Heart left ventricle (tissue), 13 donors: Measurements from ENCODE around the gene LMF1.

Experiments used
- CTCF ChIP-seq, 12 donors: fragments of 200-600 bp; sonication (generic) in 4 of 12; IDR thresholded peaks; one replicate each; pipeline versions ENCODE4 v1.5.0 to v1.8.0; 2018 to 2022; ENCODE audit warnings: antibody characterized with exemption in 12 of 12, mild to moderate bottlenecking in 5 of 12
- POLR2A ChIP-seq, 2 donors: fragments of 450-650 bp; IDR thresholded peaks; one replicate each; pipeline ENCODE4 v1.6.1; 2017; ENCODE audit warnings: antibody characterized with exemption in 2 of 2, mild to moderate bottlenecking in 2 of 2, moderate library complexity in 2 of 2
- donor health status: ischemic (EF 13 %, LVEDD 7.1; RV severe dilation, severe dysfunction).
- donor health status: DM: no; HTN: yes; CAD: no.
- donor health status: DM: no; HTN: no; CAD: no.
- donor health status: ischemic (EF 25% LVEDD 6.9; RV normal size, moderate dysfunction).
- donor health status: ischemic (EF 25% LVEDD 5.7; RV mildly dilated, moderate dysfunction).
- donor health status: ischemic (EF 35%, LVEDD 5.7; RV mildly dilated, moderate dysfunction).
- donor health status: nonischemic (EF 11% LVEDD 7.7; RV severe dilation, severe dysfunction).
- donor health status: DM: yes; HTN: yes; CAD: no.
- donor health status: PGD.
- donor health status: ischemic (EF 29% LVEDD 5.4; RV normal size, mild dysfunction).
- donor health status: nonischemic (EF 23%, LVEDD 6.1; RV moderate dilation, normal function).

DNA sequence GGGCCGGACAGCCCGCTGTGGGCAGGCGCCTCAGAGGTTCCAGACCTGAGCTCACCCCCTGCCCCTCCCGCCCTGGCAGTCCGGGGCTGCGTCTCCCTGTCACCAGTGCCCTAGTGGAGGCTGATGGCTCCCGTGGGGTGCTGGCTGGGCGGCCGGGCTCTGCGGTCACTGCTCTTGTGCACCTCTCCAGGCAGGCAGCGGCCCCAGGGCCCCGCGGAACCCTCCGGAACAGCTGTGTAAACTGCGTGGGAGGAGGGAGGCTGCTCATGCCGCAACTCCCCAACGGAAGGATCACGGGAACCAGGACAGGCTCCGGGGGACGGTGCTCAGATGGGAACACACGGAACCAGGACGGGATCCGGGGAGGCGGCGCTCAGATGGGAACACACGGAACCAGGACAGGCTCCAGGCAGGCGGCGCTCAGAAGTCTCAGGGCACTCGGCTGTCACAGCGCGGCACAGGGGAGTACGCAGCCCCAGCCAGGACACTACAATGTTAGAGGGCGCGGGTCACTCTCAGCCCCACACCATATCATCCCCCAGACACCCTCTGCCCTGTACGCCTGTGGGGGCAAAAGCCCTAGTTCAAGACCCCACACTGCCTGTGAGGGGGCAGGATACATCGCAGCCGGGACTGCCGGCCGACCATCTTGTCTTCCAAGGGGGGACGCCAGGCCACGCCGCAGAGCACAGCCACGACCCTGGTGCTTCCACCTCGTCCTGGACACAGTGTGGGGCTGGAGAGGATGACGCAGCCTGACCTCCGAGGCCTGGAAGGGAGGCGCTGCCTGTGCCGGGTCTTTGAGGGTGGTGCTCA, 96.2 kb downstream of the LMF1 start:
- TF ChIP-seq CTCF (IDR thresholded peaks at IDR 0.05) (no peak), POLR2A (IDR thresholded peaks at IDR 0.05) (no peak)
